GM19468 (cell line): Measurements from ENCODE around the gene ZBTB20.

Experiments used
- ATAC-seq: cut with Tn5 transposase; IDR thresholded peaks from one replicate; pipeline ENCODE4 v1.9.1; 2021; ENCODE audit warnings: mild to moderate bottlenecking, moderate library complexity, moderate number of reproducible peaks; ENCODE audit not compliant: unreplicated experiment; ENCODE audit errors: extremely low read depth

The ZBTB20 gene

DNA sequence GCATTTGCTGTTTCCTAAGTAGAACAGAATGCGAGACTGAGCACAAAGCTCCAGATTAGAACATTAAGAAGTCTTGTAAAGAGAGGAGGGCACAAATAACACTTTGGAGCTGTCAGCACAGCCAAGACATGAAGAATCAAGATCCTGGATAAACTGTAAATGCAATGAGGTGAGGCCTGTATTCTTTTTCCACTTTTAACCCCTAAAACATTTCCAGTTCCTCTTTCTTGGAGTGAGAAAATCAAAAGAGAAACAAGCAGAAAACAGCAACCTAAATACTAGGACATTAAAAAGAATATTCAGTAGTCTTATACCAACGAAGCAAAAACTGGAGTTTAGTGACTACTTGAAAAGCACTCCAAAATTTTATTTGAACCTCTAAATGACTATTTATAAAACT is 204.3 kb downstream of the ZBTB20 start:
- ATAC-seq: no peak

DNA sequence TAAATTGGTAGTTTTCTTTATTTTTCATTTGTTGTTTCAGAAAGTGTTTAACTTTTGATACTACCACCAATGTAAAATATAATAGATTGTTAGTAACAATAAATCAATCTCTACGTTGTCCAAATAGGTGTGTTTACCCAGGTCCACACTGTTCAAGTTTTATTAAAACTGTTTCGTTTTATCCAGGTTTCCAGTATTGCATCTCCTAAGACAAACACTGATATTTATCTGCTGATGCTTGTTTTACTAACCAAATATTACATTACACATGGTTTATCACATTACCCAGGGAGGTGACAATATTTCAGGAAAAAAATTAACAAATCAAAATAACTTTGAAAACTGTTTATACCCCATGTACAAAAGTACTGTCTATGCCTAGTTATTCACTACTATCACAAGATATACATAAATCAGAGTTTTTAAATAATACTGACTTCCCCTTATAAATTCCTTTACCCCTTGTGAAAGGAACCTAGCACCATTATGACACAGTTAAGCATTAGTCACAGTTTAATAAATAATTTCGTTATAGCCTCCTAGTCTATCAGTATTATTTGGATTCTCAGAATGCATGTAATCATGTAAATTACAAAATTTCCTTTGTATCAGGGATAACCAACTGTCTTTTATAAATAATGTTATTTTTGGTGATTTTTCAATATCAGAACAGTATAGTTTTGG is 205.3 kb downstream of the ZBTB20 start:
- no peak for ATAC-seq

DNA sequence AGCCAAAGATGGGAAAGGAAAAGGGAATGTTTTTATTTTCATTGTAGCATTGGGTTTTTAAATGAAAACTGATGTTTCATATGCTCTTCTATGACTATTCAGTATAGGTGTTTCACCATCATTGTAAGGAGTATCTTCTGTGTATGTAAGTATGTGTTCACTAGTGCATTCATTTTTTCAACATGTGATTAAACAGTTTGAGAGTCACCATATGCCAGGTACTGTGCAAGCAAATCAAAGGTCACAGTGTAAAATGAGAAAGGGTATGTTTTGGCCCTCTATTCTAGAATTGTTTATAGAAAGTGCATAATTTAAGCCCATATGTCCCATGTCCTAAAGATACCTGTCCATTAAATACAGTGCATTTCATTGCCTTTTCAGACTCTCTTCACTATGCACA is 207.2 kb downstream of the ZBTB20 start:
- no peak for ATAC-seq

- no peak for ATAC-seq
These were observed 213.7 kb downstream of the ZBTB20 start for GRCh38 chr3:114933407-114933806.

DNA sequence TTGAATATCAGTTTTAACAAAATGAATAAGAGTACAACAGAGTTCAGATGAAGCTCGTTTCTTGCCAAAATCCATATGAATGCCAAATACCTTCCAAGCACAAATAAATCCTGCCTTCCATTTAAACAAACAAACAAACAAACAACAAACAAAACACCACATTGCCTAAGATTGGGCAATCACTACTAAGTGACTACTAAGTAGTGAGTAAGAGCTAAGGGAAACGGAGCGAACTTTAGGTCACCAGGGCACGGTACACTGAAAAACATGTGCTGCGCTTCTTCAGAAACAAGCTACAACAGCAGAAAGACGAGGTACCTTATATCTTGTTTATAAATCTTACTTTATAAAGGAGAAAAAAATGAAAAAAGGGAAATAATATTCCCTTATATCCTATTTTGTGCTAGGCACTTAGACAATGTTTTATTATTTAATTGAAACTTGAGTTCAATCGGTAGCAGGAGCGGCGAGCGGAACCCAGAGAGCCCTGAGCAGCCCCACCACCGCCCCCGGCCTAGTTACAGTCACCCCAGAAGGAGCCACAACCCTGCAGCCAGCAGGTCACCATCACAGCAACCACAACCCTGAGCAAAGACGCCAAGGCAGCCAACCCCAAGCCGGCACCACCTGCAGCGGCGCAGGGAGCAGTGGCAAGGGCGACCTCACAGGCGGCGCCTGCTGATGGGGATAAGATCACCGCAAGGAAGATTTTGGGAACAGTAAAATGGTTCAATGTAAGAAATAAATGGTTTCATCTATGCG is 216.9 kb downstream of the ZBTB20 start:
- no peak for ATAC-seq

GRCh38 chr3:114928989-114929640 is 218.0 kb downstream of the ZBTB20 start:
- no peak for ATAC-seq

DNA sequence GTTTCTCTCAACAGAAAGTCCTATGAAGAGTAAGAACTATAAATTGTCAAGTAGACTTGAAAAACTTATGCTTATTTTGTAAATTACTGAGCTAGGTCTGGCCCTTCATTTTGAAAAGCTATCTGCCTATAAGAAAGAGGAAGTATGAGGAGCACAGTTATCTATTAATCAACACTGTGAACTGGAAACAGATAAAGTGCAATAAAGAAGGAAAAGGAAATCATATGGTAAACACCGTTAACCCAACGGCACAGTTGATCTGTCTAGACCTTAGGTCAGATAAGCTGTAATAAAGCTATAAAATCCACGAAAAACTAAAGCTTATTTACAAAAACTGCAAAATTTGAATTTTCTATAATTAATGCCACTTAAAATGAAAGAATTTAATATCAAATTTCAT is 242.5 kb downstream of the ZBTB20 start:
- ATAC-seq: no peak

DNA sequence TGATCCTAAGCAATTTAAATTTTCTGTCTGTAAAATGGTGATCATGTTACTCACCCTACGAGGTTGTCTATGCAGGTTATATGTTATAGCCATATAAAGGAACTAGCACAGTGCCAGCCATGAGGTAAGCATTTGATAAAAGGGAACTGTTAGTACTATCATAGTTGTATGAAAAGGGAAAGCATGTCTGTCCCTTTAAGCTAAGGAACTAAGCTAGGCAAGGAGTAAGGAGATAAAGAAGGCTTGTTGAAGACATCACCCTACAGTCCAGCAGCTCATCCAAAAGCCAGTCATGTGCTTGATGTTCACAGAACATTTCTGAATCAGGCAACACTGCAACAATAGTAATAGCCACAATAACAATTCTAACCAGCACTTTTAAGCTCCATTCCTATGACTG is 243.9 kb downstream of the ZBTB20 start:
- ATAC-seq: no peak

- no peak for ATAC-seq
These were observed 244.4 kb downstream of the ZBTB20 start for GRCh38 chr3:114902691-114903101.

DNA sequence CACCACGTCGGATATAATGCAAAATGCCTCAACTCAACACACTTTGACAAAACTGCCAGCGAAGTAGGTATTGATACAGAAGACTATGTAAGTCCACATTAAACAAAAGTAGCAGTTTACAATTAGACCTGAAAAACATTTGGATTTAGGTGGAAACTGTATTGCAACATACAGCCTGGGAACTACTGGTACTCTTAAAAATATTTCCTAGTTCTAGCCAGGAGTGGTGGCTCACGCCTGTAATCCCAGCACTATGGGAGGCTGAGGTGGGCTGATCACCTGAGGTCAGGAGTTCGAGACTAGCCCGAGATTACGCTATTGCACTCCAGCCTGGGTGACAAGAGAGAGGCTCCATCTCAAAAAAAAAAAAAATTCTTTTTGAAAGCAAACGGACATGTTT is 246.2 kb downstream of the ZBTB20 start:
- no peak for ATAC-seq

DNA sequence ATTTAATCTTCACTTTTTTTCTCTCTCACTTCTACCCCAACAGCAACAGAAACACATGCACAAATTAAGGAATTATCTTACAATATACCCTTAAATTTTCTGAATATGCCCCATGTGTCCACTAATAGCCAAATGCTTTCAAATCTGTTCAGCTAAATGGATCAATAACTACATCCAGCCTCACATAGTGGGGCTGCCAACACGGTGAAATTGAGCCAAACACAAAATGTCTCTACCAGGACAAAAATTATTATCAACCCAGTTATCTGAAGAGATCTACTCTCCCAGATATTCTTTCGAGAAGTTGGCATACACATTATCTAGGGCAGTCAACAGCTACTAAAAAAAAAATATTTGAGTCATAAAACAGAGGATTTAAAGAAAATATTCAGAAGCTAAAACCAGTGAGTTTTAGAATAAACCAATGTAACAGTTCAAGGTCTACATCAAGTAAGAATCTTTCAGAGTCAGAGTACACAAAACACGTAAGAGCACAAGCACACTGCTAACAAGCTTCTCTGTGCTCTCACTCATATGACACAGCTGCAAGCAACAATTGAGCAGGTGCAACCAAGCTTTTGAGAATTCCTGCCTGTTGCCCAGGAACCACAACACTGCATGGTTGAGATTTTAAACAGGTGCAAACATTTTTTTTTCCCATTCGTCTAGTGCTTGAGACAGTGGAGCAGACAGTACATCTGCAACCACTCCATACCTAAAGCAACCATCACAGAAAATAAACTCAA is 247.7 kb downstream of the ZBTB20 start:
- ATAC-seq: no peak

GRCh38 chr3:114896978-114897377 is 250.1 kb downstream of the ZBTB20 start:
- no peak for ATAC-seq

DNA sequence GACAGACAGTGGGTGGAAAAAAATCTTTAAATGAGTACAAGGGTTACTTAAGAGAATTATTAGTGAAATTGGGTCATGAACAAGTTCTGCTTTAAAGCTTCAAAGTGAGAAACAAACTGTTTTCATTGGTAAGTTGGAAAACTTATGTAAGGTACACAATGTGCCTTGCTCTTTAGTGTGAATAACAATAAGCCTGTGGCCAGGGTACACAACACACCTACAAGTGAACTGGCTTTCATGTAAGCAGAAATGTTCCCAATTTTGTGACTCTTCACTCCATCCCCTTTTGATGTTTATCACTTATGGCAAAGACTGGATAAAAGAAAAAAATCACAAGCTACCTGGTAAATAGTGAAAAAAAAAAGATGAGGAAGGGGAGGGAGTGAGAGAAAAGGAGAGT is 253.7 kb downstream of the ZBTB20 start:
- ATAC-seq: no peak

GRCh38 chr3:114892880-114893279 is 254.2 kb downstream of the ZBTB20 start:
- ATAC-seq: no peak

DNA sequence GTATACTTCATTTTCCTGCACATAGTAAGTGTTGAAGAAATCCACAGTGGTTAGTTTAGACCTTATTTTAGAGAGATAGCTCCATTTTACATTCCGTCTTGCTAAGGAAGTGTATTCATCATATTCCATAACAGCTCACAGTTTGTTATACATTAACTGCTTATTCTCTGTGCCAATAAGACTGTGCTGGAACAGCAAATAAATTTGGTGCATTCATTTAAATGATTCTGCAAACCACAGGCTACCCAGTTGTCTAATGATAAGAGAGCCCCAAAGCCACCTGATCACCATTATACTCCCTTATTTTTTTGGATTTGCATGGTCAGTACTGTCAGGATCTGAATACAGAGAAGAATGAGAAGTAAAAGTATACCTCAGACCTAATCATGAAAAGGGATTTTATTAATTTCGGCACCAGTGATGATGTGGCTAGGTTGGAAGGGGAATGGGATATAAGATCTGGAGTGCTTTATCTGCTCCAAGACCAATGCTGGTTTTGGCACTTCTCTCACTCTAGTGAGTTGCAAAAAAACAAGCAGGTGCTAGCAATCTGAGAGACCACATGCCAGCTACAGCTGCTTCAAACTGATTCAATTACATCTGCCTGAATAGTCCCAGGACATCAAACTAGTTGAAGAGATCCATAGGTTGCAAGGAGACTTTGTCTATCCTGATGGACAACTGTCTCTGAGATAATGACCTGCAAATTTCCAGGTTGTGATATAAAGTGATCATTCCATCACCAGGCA is 254.8 kb downstream of the ZBTB20 start:
- ATAC-seq: no peak

- ATAC-seq: no peak
These were observed 259.3 kb downstream of the ZBTB20 start for GRCh38 chr3:114887806-114888205.

DNA sequence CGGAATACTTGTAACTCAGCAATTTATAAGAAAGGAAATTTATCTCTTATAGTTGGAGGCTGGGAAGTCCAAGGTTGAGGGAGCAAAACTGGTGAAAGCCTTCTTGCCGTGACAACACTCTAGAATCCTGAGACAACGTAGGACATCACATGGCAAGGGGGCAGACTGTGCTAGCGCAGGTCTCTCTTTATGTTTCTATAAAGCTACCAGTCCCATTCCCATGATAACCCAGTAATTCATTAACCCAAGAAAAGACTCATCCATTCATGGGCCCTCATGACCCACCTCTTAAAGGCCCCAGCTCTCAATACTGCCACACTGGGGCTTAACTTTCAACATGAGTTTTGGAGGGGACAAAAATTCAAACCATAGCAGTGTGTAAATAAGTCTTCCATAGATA is 260.2 kb downstream of the ZBTB20 start:
- no peak for ATAC-seq

GRCh38 chr3:114884213-114884923 is 262.7 kb downstream of the ZBTB20 start:
- ATAC-seq: peak; percentile 33

DNA sequence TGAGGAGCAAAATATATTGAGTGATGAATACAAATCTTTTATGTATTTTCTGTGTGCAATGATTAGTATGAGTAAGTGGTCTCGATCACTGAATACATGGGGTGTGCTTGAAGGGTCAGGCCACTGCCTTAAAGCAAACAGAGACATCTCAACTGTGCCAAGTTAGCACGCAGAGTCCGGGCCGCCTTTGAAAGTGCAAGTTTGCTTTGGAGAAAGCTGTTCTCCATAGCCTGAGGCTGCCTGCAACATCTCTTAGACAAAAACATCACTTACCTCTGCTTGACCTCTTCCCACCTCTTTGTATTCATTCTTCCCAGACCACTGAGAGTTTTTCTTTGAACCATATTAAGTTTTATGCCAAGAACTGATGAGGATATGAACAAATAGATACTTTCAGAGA is 267.0 kb downstream of the ZBTB20 start:
- no peak for ATAC-seq
